K562 (cell line): Measurements from ENCODE around the gene ALOXE3. TPM values are rescaled to one million over a fixed set of nuclear protein-coding genes. Genes with fewer than 3 reads are reported as not detected.

Source experiments
- ARID1B ChIP-seq: fragments of 450-650 bp; IDR thresholded peaks from 2 replicates; pipeline ENCODE4 v1.6.1; 2016; ENCODE audit warnings: antibody characterized with exemption, mild to moderate bottlenecking, inconsistent platforms
- BCLAF1 ChIP-seq, 2 experiments: fragments of 450-650 bp in 1 of 2; IDR thresholded peaks; 2 replicates each; pipeline ENCODE4 v1.6.1; 2011 to 2017; ENCODE audit warnings: low read depth in 2 of 2, antibody characterized with exemption in 1 of 2, borderline replicate concordance in 1 of 2, low read length in 1 of 2, mild to moderate bottlenecking in 1 of 2, mixed read lengths in 1 of 2; ENCODE audit not compliant: control insufficient read depth in 1 of 2
- GMEB1 ChIP-seq: fragments of 250-450 bp; sonication (Bioruptor Pico); IDR thresholded peaks from 2 replicates; pipeline ENCODE4 v1.4.0; 2020; ENCODE audit warnings: mild to moderate bottlenecking
- HDAC8 ChIP-seq: fragments of 450-650 bp; IDR thresholded peaks from 2 replicates; pipeline ENCODE4 v1.6.1; 2016; ENCODE audit warnings: mild to moderate bottlenecking, missing genetic modification characterization, moderate library complexity, missing compliant biosample characterization
- MCM2 ChIP-seq: fragments of 450-650 bp; IDR thresholded peaks from 2 replicates; pipeline ENCODE4 v1.6.1; 2017; ENCODE audit warnings: low read depth, mild to moderate bottlenecking
- MTA1 ChIP-seq: fragments of 450-650 bp; IDR thresholded peaks from 2 replicates; pipeline ENCODE4 v1.6.1; 2017; ENCODE audit warnings: borderline replicate concordance
- NELFE ChIP-seq: IDR thresholded peaks from 2 replicates; pipeline ENCODE4 v1.6.1; 2011; ENCODE audit warnings: mild to moderate bottlenecking; ENCODE audit not compliant: insufficient read depth, insufficient read length
- NONO ChIP-seq, 2 experiments: fragments of 200-400 bp in 1 of 2; fragments of 450-650 bp in 1 of 2; formaldehyde crosslinking in 1 of 2; IDR thresholded peaks; 2 replicates each; pipeline ENCODE4 v1.6.1; 2017; ENCODE audit warnings: low read depth in 2 of 2, mild to moderate bottlenecking in 2 of 2, moderate library complexity in 2 of 2, low read length in 1 of 2
- PHF8 ChIP-seq: fragments of 200-600 bp; sonication (generic); IDR thresholded peaks from 2 replicates; pipeline ENCODE4 v1.6.1; 2012; ENCODE audit warnings: mixed run types, mild to moderate bottlenecking, inconsistent platforms, low read length, moderate library complexity, borderline replicate concordance
- RB1 ChIP-seq: fragments of 450-650 bp; IDR thresholded peaks from 2 replicates; pipeline ENCODE4 v1.6.1; 2017; ENCODE audit warnings: low read depth, mild to moderate bottlenecking
- SUPT5H ChIP-seq: fragments of 450-650 bp; IDR thresholded peaks from 2 replicates; pipeline ENCODE4 v1.6.1; 2016
- THRB ChIP-seq: fragments of 450-650 bp; formaldehyde crosslinking; conservative IDR thresholded peaks from 2 replicates; pipeline ENCODE4 v1.4.0; 2022; ENCODE audit warnings: mild to moderate bottlenecking, missing genetic modification characterization
- TOE1 ChIP-seq, 2 experiments: fragments of 450-650 bp in 1 of 2; sonication (generic) in 1 of 2; formaldehyde crosslinking in 1 of 2; IDR thresholded peaks; 2 replicates each; pipeline versions ENCODE4 v1.7.1 to v1.8.0; 2016 to 2022; ENCODE audit warnings: borderline replicate concordance in 2 of 2, mild to moderate bottlenecking in 2 of 2, antibody characterized with exemption in 1 of 2, inconsistent platforms in 1 of 2, low read depth in 1 of 2, missing genetic modification reagents in 1 of 2, moderate library complexity in 1 of 2
- ZBTB2 ChIP-seq: fragments of 450-650 bp; IDR thresholded peaks from 2 replicates; pipeline ENCODE4 v1.6.1; 2016; ENCODE audit warnings: antibody characterized with exemption
- ZNF121 ChIP-seq: sonication (generic); formaldehyde crosslinking; conservative IDR thresholded peaks from 2 replicates; pipeline ENCODE4 v1.8.0; 2022; ENCODE audit warnings: missing genetic modification reagents
- ZNF263 ChIP-seq: sonication (generic); formaldehyde crosslinking; IDR thresholded peaks from 2 replicates; pipeline ENCODE4 v1.8.0; 2022; ENCODE audit warnings: mild to moderate bottlenecking, missing genetic modification reagents, borderline replicate concordance
- ZNF436 ChIP-seq: fragments of 250-450, 450-650 bp; sonication (Bioruptor Pico); formaldehyde crosslinking; IDR thresholded peaks from 2 replicates; pipeline ENCODE4 v1.7.0; 2020; ENCODE audit warnings: mild to moderate bottlenecking
- ZNF445 ChIP-seq: fragments of 250-450 bp; sonication (Bioruptor Pico); IDR thresholded peaks from 2 replicates; pipeline ENCODE4 v1.4.0; 2020; ENCODE audit warnings: low read depth, mild to moderate bottlenecking, moderate library complexity
- polyA plus RNA-seq, 8 experiments: library from polyadenylated mRNA; depleted of rRNA in 4 of 8; stranded (reverse) in 5 of 8; unstranded in 3 of 8; fragments of >200 nt; fragmentation: Nextera tagmentation in 2 of 8; fragmentation: Illumina TruSeq in 1 of 8; extraction: Ambion mirVana in 2 of 8; extraction: Trizol in 1 of 8; gene quantifications; 2 replicates each; pipeline versions ENCODE4 v1.2.1 to v1.2.3, GENCODE V29; 2011 to 2014; ENCODE audit warnings: inconsistent platforms in 1 of 8, missing spikeins in 1 of 8
- total RNA-seq, 7 experiments: library from RNA; depleted of rRNA in 6 of 7; stranded (reverse); fragments of >200 nt in 6 of 7; fragmentation: Illumina TruSeq in 2 of 7; extraction: Trizol in 2 of 7; gene quantifications; 2 replicates each; pipeline versions ENCODE4 v1.2.1 to v1.2.3, GENCODE V29; 2011 to 2021; ENCODE audit warnings: low replicate concordance in 1 of 7

ALOXE3 gene
- total and polyA plus RNA-seq, 9 of the 15 experiments (the other 6 are each of a cell fraction or from before 2014, with no cell fraction given) = 0.04 TPM; not detected in 8

- TF ChIP-seq GMEB1 (CRISPR knock-in tag) = no peak
- TF ChIP-seq MTA1 = 0 out of 2 replicates have a peak, but pooled peaks have one; percentile 7
- no peak for TF ChIP-seq HDAC8 (tag)
- TF ChIP-seq BCLAF1 (IDR thresholded peaks at IDR 0.05; ENCODE audit: borderline replicate concordance in 1 of 2, control insufficient read depth in 1 of 2, low read depth in 2 of 2, low read length in 1 of 2) = no peak
- TF ChIP-seq NELFE = no peak
- no peak for TF ChIP-seq RB1
- TF ChIP-seq NONO (IDR thresholded peaks at IDR 0.05; ENCODE audit: low read depth in 2 of 2, low read length in 1 of 2) = no peak
- TF ChIP-seq ZNF121 = no peak
- no peak for TF ChIP-seq MCM2
- no peak; the same call in 1 of the 2 replicates for TF ChIP-seq ZNF263 (CRISPR knock-in tag)
- 0 out of 2 replicates have a peak, but pooled peaks have one; percentile 48 for TF ChIP-seq ZBTB2
- no peak for TF ChIP-seq TOE1 (IDR thresholded peaks at IDR 0.05; ENCODE audit: borderline replicate concordance)
- no peak for TF ChIP-seq TOE1 (CRISPR knock-in tag; IDR thresholded peaks at IDR 0.05; ENCODE audit: borderline replicate concordance, low read depth)
- no peak for TF ChIP-seq ZNF445 (CRISPR knock-in tag)
- TF ChIP-seq SUPT5H = peak; percentile 77; the same call in 1 of the 2 replicates
- no peak for TF ChIP-seq ZNF436
- 0 out of 2 replicates have a peak, but pooled peaks have one; percentile 18 for TF ChIP-seq ARID1B
- TF ChIP-seq PHF8 = peak; percentile 28; the same call in 1 of the 2 replicates
- TF ChIP-seq THRB (CRISPR knock-in tag) = 0 out of 2 replicates have a peak, but pooled peaks have one; percentile 52
Measured at GRCh38 chr17:8155996-8156245, 37.6 kb upstream of the ALOXE3 start (continued).
